Measurements from ENCODE around the gene ST3GAL3. TPM values are rescaled to one million over a fixed set of nuclear protein-coding genes. Genes with fewer than 3 reads are reported as not detected.

ST3GAL3 gene
- total RNA-seq, 1 experiment from 2014 or later, result 19.3 TPM

- Histone ChIP-seq H3F3A (ENCODE audit: insufficient read depth, low read depth) (peaks cover 43% of the 10 kb centered on the region), H3K36me3 (ENCODE audit: low read depth) (no peaks in the 10 kb centered on the region), H4K20me1 (ENCODE audit: insufficient read depth) (no peaks in the 10 kb centered on the region), H3K4me2 (peak overlapping the region; percentile 72), H3K9me3 (ENCODE audit: insufficient read depth, low read depth) (no peaks in the 10 kb centered on the region), H2AFZ (no peak overlapping the region), H3K79me2 (ENCODE audit: low read depth) (no peaks in the 10 kb centered on the region), H3K4me1 (replicated peaks; ENCODE audit: insufficient read depth) (peaks cover 62% of the 10 kb centered on the region), H3K4me3 (no peak overlapping the region), H3K9me2 (ENCODE audit: insufficient read depth) (no peaks in the 10 kb centered on the region), H3K27me3 (ENCODE audit: insufficient read depth, low read depth) (no peaks in the 10 kb centered on the region), H3K27ac (peak overlapping the region; percentile 94)
- BruUV-seq (replicated peaks), result no TSS peak
- no peak for TF ChIP-seq CTCF (conservative IDR thresholded peaks at IDR 0.05)
- no peak for TF ChIP-seq EZH2 (IDR thresholded peaks at IDR 0.05; ENCODE audit: low read depth)
- ChIA-PET POLR2A (ENCODE audit: unreplicated experiment) (interaction anchor here (0.6 kb wide), 2 partner anchors 10 to 18 kb away, joined by 3 to 5 read pairs; no protein-coding TSS in a partner anchor), CTCF (no interaction called here)
- intact Hi-C loops (cut with micrococcal nuclease; ENCODE audit: unreplicated experiment), result loop anchor here (1.0 to 10.0 kb wide), 4 partner anchors 53 to 312 kb away; no protein-coding TSS in a partner anchor
- DNase-seq, result peak; percentile 68 to 95
These were observed 129.1 kb downstream of the ST3GAL3 start for GRCh38 chr1:43836267-43836951.

- POLR2A ChIA-PET (ENCODE audit: unreplicated experiment), result interaction anchor here (0.5 kb wide), 1 partner anchor 14 kb away, joined by 4 read pairs; no protein-coding TSS in a partner anchor
- Histone ChIP-seq H4K20me1 (ENCODE audit: insufficient read depth) (no peaks in the 10 kb centered on the region), H3K9me3 (ENCODE audit: insufficient read depth, low read depth) (peaks cover 7% of the 10 kb centered on the region), H3K27ac (no peak overlapping the region), H3K4me2 (no peak overlapping the region), H3K36me3 (ENCODE audit: low read depth) (0 out of 2 replicates have a peak, but pooled peaks cover 7% of the 10 kb centered on the region), H3F3A (ENCODE audit: insufficient read depth, low read depth) (peaks cover 29% of the 10 kb centered on the region), H3K27me3 (ENCODE audit: insufficient read depth, low read depth) (no peaks in the 10 kb centered on the region), H2AFZ (no peak overlapping the region), H3K9me2 (ENCODE audit: insufficient read depth) (no peaks in the 10 kb centered on the region), H3K4me3 (no peak overlapping the region), H3K4me1 (replicated peaks; ENCODE audit: insufficient read depth) (peaks cover 35% of the 10 kb centered on the region), H3K79me2 (ENCODE audit: low read depth) (no peaks in the 10 kb centered on the region)
- no TSS peak for BruUV-seq (replicated peaks)
- CTCF ChIA-PET, result no interaction called here
- TF ChIP-seq CTCF (conservative IDR thresholded peaks at IDR 0.05) (no peak), EZH2 (IDR thresholded peaks at IDR 0.05; ENCODE audit: low read depth) (no peak)
- intact Hi-C loops (cut with micrococcal nuclease; ENCODE audit: unreplicated experiment), result loop anchor here (10.0 kb wide), 2 partner anchors 284 to 314 kb away; no protein-coding TSS in a partner anchor
- DNase-seq, result no peak
These were observed 131.7 kb downstream of the ST3GAL3 start for GRCh38 chr1:43839056-43839455.

- no peaks in the 10 kb centered on the region for H4K20me1 ChIP-seq (ENCODE audit: insufficient read depth)
- TF ChIP-seq CTCF (conservative IDR thresholded peaks at IDR 0.05) (no peak), EZH2 (IDR thresholded peaks at IDR 0.05; ENCODE audit: low read depth) (no peak)
- POLR2A ChIA-PET (ENCODE audit: unreplicated experiment), result interaction anchor here (0.7 kb wide), 1 partner anchor 49 kb away, joined by 3 read pairs; no protein-coding TSS in a partner anchor
- H3K27ac ChIP-seq, result no peak overlapping the region
- H3K4me2 ChIP-seq, result no peak overlapping the region
- 0 out of 2 replicates have a peak, but pooled peaks cover 7% of the 10 kb centered on the region for H3K36me3 ChIP-seq (ENCODE audit: low read depth)
- no peak for DNase-seq
- intact Hi-C loops (cut with micrococcal nuclease; ENCODE audit: unreplicated experiment), result no loop called here
- no peak overlapping the region for H2AFZ ChIP-seq
- no peaks in the 10 kb centered on the region for H3K27me3 ChIP-seq (ENCODE audit: insufficient read depth, low read depth)
- H3F3A ChIP-seq (ENCODE audit: insufficient read depth, low read depth), result peaks cover 6% of the 10 kb centered on the region; the same call in 1 of the 2 replicates
- H3K4me3 ChIP-seq, result no peak overlapping the region
- BruUV-seq (replicated peaks), result no TSS peak
- no peaks in the 10 kb centered on the region for H3K9me2 ChIP-seq (ENCODE audit: insufficient read depth)
- CTCF ChIA-PET, result no interaction called here
- peaks cover 7% of the 10 kb centered on the region for H3K9me3 ChIP-seq (ENCODE audit: insufficient read depth, low read depth)
- H3K4me1 ChIP-seq (replicated peaks; ENCODE audit: insufficient read depth), result peaks cover 11% of the 10 kb centered on the region
- no peaks in the 10 kb centered on the region for H3K79me2 ChIP-seq (ENCODE audit: low read depth)
These were observed 134.2 kb downstream of the ST3GAL3 start for GRCh38 chr1:43841321-43842174.

Measured in PC-9 (cell line).